HFF-Myc (cell line): ENCODE data around the gene CCSER1.
"Not testable (repeated sequence)": the region's sequence is repeated elsewhere in the genome, so short reads cannot be mapped to it uniquely, and the experiment has no call there.

Source experiments
- DNase-seq: peaks from one replicate; pipeline ENCODE4 v3.0.0-alpha.2; 2011; ENCODE audit warnings: low read depth; ENCODE audit errors: extremely low read depth
- H3K4me3 ChIP-seq: replicated peaks from 2 replicates; pipeline ENCODE4 v1.5.1; 2011; ENCODE audit warnings: low read depth, mild to moderate bottlenecking, control low read depth, low read length
- CTCF ChIP-seq: IDR thresholded peaks from 2 replicates; pipeline ENCODE4 v1.5.1; 2012; ENCODE audit warnings: mild to moderate bottlenecking, low read depth, low read length, control low read depth; ENCODE audit errors: missing control alignments

CCSER1 gene

GRCh38 chr4:90648791-90649190 lies 521.6 kb downstream of the CCSER1 start:
- TF ChIP-seq CTCF: no peak
- DNase-seq: no peak

GRCh38 chr4:90660672-90661071 lies 533.5 kb downstream of the CCSER1 start:
- DNase-seq: no peak
- H3K4me3 ChIP-seq: no peak overlapping the region
- no peak for TF ChIP-seq CTCF

More at GRCh38 chr4:90648791-90649190, 521.6 kb downstream of the CCSER1 start:
- no peak overlapping the region for H3K4me3 ChIP-seq

GRCh38 chr4:90670183-90670582 lies 543.0 kb downstream of the CCSER1 start:
- no peak for DNase-seq
- TF ChIP-seq CTCF: no peak
- H3K4me3 ChIP-seq: no peak overlapping the region

GRCh38 chr4:90689739-90690138 lies 562.5 kb downstream of the CCSER1 start:
- no peak for TF ChIP-seq CTCF
- DNase-seq: no peak
- H3K4me3 ChIP-seq: no peak overlapping the region

GRCh38 chr4:90695411-90695810 lies 568.2 kb downstream of the CCSER1 start:
- H3K4me3 ChIP-seq: no peak overlapping the region
- TF ChIP-seq CTCF: no peak
- no peak for DNase-seq

- H3K4me3 ChIP-seq, DNase-seq: not testable (repeated sequence)
Observed at GRCh38 chr4:90705501-90705900, 578.3 kb downstream of the CCSER1 start.

GRCh38 chr4:90715242-90715641 lies 588.0 kb downstream of the CCSER1 start:
- TF ChIP-seq CTCF: no peak
- no peak for DNase-seq
- no peak overlapping the region for H3K4me3 ChIP-seq

- no peak for DNase-seq
- no peak overlapping the region for H3K4me3 ChIP-seq
- no peak for TF ChIP-seq CTCF
Observed at GRCh38 chr4:90718931-90719330, 591.7 kb downstream of the CCSER1 start.
